Activated T-helper 1 cell treated with anti-CD3 and anti-CD28 coated beads, Interleukin-2, amount 50 U/mL, for 16 hours (primary cell): ENCODE measurements around the gene EEIG2.

Experiments used
- DNase-seq, 2 donors: peaks; one replicate each; pipeline ENCODE4 v3.0.0-alpha.2; 2020; ENCODE audit warnings: low read depth in 1 of 2, low spot score in 1 of 2

Gene EEIG2

GRCh38 chr1:108575375-108575774 is 15.5 kb downstream of the EEIG2 start:
- DNase-seq: no peak

- no peak for DNase-seq
Observed at GRCh38 chr1:108583757-108584427, 24.0 kb downstream of the EEIG2 start.

- DNase-seq: no peak
Observed at GRCh38 chr1:108584428-108584856, 24.5 kb downstream of the EEIG2 start.

GRCh38 chr1:108585313-108585712 is 25.4 kb downstream of the EEIG2 start:
- DNase-seq: no peak

GRCh38 chr1:108590441-108590840 is 30.5 kb downstream of the EEIG2 start:
- DNase-seq: no peak

GRCh38 chr1:108590957-108591356 is 31.1 kb downstream of the EEIG2 start:
- no peak for DNase-seq

GRCh38 chr1:108591466-108591865 is 31.6 kb downstream of the EEIG2 start:
- DNase-seq: no peak

GRCh38 chr1:108592030-108592759 is 32.3 kb downstream of the EEIG2 start:
- no peak for DNase-seq

GRCh38 chr1:108593448-108593847 is 33.5 kb downstream of the EEIG2 start:
- no peak for DNase-seq

- DNase-seq: no peak
Observed at GRCh38 chr1:108595507-108595906, 35.6 kb downstream of the EEIG2 start.

GRCh38 chr1:108597041-108597440 is 37.1 kb downstream of the EEIG2 start:
- no peak for DNase-seq

GRCh38 chr1:108598340-108598739 is 38.4 kb downstream of the EEIG2 start:
- DNase-seq: no peak

- DNase-seq: no peak
Observed at GRCh38 chr1:108600504-108600903, 40.6 kb downstream of the EEIG2 start.

GRCh38 chr1:108601708-108602410 is 42.0 kb downstream of the EEIG2 start:
- DNase-seq: no peak

- DNase-seq: no peak
Observed at GRCh38 chr1:108605633-108606032, 45.7 kb downstream of the EEIG2 start.

- DNase-seq: no peak
Observed at GRCh38 chr1:108606478-108606877, 46.6 kb downstream of the EEIG2 start.

- no peak for DNase-seq
Observed at GRCh38 chr1:108609483-108610049, 49.7 kb downstream of the EEIG2 start.
